T-helper 2 cell treated with Interferon-gamma antibody and Interleukin-4, amounts not matched to agents 5 μg/mL and 100 μg/mL, for 36 hours (primary cell): ENCODE data around the gene SGSM1.

ENCODE experiments used
- DNase-seq: peaks from one replicate; pipeline ENCODE4 v3.0.0; 2021; ENCODE audit warnings: low spot score
- H3K27ac Mint-ChIP-seq: one replicate; pipeline ENCODE4 v1.8.0; 2021; ENCODE audit warnings: mild to moderate bottlenecking, mixed read lengths
- H3K27me3 Mint-ChIP-seq: one replicate; pipeline ENCODE4 v1.8.0; 2021; ENCODE audit warnings: low read depth, mixed read lengths
- H3K36me3 Mint-ChIP-seq: one replicate; pipeline ENCODE4 v1.8.0; 2021; ENCODE audit warnings: low read depth, mixed read lengths
- H3K4me1 Mint-ChIP-seq: one replicate; pipeline ENCODE4 v1.8.0; 2021; ENCODE audit warnings: low read depth, mixed read lengths
- H3K4me3 Mint-ChIP-seq: one replicate; pipeline ENCODE4 v1.8.0; 2022; ENCODE audit warnings: mild to moderate bottlenecking, moderate library complexity, mixed read lengths
- H3K9me3 Mint-ChIP-seq: one replicate; pipeline ENCODE4 v1.8.0; 2021; ENCODE audit warnings: mixed read lengths

SGSM1 gene

GRCh38 chr22:24969560-24970301 is 163.7 kb downstream of the SGSM1 start:
- peaks cover 4% of the 10 kb centered on the region for H3K27me3 Mint-ChIP-seq
- no peak for DNase-seq
- H3K4me3 Mint-ChIP-seq: no peak overlapping the region
- H3K9me3 Mint-ChIP-seq: no peaks in the 10 kb centered on the region
- no peak overlapping the region for H3K27ac Mint-ChIP-seq
- H3K36me3 Mint-ChIP-seq: no peaks in the 10 kb centered on the region
- no peaks in the 10 kb centered on the region for H3K4me1 Mint-ChIP-seq

- no peaks in the 10 kb centered on the region for H3K9me3 Mint-ChIP-seq
- H3K4me3 Mint-ChIP-seq: no peak overlapping the region
- H3K27ac Mint-ChIP-seq: no peak overlapping the region
- H3K36me3 Mint-ChIP-seq: no peaks in the 10 kb centered on the region
- DNase-seq: no peak
- peaks cover 4% of the 10 kb centered on the region for H3K27me3 Mint-ChIP-seq
- H3K4me1 Mint-ChIP-seq: no peaks in the 10 kb centered on the region
Measured at GRCh38 chr22:24972369-24972768, 166.4 kb downstream of the SGSM1 start.

GRCh38 chr22:24973872-24974271 is 167.9 kb downstream of the SGSM1 start:
- no peak overlapping the region for H3K4me3 Mint-ChIP-seq
- H3K27me3 Mint-ChIP-seq: peaks cover 4% of the 10 kb centered on the region
- no peaks in the 10 kb centered on the region for H3K36me3 Mint-ChIP-seq
- H3K9me3 Mint-ChIP-seq: no peaks in the 10 kb centered on the region
- H3K4me1 Mint-ChIP-seq: no peaks in the 10 kb centered on the region
- DNase-seq: no peak
- H3K27ac Mint-ChIP-seq: no peak overlapping the region

- Mint-ChIP-seq H3K4me1 (no peaks in the 10 kb centered on the region), H3K27me3 (peaks cover 8% of the 10 kb centered on the region), H3K4me3 (no peak overlapping the region), H3K9me3 (no peaks in the 10 kb centered on the region), H3K27ac (no peak overlapping the region), H3K36me3 (no peaks in the 10 kb centered on the region)
- no peak for DNase-seq
Measured at GRCh38 chr22:24975125-24975640, 169.2 kb downstream of the SGSM1 start.

GRCh38 chr22:24975813-24976341 is 169.9 kb downstream of the SGSM1 start:
- Mint-ChIP-seq H3K4me1 (no peaks in the 10 kb centered on the region), H3K27ac (no peak overlapping the region), H3K4me3 (no peak overlapping the region), H3K36me3 (no peaks in the 10 kb centered on the region), H3K9me3 (no peaks in the 10 kb centered on the region), H3K27me3 (peaks cover 8% of the 10 kb centered on the region)
- no peak for DNase-seq

GRCh38 chr22:24976442-24977218 is 170.6 kb downstream of the SGSM1 start:
- H3K9me3 Mint-ChIP-seq: no peaks in the 10 kb centered on the region
- DNase-seq: no peak
- H3K36me3 Mint-ChIP-seq: no peaks in the 10 kb centered on the region
- no peak overlapping the region for H3K4me3 Mint-ChIP-seq
- H3K4me1 Mint-ChIP-seq: no peaks in the 10 kb centered on the region
- H3K27ac Mint-ChIP-seq: no peak overlapping the region
- peaks cover 8% of the 10 kb centered on the region for H3K27me3 Mint-ChIP-seq
